Suppressor macrophage treated with lipopolysaccharide for 4 hours (primary cell): ENCODE results near the gene OMP.
"Not testable (repeated sequence)": the region's sequence is repeated elsewhere in the genome, so short reads cannot be mapped to it uniquely, and the experiment has no call there.

Experiments used
- DNase-seq: peaks from one replicate; pipeline ENCODE4 v3.0.0-alpha.2; 2020

OMP gene

DNA sequence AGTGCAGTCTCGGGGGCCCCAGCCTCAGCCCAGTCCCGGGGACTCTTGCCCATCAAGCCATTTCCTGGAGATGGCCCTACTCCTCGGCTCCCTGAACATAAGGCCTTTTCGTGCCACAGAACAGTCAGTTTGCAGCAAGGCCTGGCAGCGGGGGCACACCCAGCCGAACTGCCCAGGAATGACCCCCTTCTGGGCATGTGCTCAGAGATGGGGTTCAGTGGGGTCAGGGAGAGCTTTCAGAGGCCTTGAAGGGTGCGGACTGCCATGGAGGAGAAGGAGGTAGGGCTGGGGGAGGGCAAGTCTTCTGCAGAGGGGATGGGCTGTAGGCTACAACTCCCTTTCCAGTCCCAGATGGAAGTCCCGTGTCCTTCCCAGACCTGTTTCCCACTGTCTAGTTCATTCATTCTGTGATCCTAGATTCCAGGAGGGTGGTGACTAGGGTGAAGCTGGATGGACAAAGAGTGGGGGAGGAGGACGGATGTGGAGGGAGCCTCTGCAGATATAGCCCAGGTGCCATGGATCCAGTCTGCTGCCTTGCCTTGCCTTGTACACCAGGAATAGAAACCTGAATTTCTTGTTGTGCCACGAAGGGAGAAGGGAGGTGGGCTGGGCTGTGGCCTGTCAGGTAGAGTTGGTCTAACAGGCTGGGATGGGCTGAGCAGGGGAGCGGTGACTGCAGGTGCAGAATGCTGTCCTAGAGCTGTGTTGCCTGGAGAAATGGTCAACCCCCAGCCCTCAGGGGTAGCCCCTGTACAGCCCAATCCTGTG, 14.2 kb upstream of the OMP start:
- no peak for DNase-seq

DNA sequence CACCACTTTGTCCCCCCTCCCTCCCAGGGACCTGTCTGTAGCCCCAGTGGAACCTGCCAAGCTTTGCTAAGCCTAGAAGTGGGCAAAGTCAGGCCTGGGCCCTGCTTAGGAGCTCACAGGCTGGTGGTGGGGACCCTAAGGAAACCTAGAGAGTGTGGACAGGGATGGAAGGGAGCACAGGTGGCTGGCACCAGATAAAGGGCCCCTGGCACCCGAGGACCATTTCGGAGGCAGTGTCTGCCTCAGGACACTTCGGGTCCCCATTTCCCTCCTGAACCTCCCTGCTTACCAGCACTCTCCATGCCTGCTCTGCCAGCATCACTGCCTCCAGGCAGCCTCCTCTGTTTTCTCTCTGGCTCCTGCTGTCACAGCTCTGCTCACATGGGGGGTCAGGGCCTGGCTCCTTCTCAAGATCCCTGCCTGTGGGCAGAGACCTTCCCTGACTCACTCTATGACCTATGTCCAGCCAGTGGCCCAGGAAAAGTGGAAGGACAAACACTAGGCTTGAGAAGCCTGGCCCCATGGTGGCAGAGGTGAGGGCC, 13.6 kb upstream of the OMP start:
- no peak for DNase-seq

DNA sequence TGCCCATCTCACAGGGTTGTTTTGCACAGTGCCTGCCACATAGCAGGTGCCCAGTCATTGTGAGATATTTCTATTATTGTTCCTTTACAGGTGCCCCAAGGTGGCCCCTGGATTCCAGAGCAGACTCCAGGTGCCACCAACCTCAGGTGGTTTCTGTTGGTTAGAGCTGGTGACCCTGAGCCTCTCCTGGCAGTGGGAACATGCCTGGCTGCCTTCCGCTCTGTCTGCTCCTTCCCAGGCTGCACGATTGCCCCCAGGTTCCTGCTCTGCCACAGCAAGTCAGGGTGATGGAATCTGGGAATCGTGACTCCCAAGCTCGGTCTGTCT, 12.6 kb upstream of the OMP start:
- DNase-seq = no peak

DNA sequence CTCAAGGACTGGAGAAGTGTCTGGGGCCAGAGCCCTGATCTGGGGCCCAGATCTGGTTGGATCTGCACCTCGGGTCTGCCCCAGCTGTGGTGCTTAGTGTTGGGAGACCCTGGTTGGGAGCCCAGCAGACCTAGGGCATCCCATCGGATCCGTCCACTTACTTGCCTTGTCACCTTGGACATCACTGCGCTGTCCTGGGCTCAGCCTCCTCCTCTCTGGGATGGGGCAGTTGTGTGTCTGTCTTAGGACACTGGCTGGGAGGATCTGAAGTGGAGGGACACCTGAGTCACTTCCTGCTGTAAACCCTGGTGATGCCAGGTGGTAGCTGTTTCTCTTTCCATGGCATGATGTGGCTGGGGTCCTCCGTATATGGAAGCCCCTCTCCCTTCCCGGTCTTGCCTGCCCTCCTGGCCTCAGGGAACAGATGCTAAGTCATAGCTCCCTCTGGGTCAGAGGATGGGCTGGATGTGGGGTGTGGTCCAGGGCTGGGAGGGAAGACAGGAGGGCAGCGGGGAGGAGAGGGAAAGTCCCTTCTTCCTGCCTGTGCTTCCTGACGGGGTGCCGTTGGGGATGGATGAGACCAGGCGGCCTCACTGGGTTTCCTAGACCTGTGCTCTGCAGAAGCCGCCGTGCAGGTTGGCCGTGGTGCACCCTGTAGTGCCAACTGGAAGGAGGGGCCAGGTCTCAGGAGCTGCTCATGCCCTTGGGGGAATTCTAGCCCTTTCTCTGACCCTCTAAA, 12.1 kb upstream of the OMP start:
- no peak for DNase-seq

DNA sequence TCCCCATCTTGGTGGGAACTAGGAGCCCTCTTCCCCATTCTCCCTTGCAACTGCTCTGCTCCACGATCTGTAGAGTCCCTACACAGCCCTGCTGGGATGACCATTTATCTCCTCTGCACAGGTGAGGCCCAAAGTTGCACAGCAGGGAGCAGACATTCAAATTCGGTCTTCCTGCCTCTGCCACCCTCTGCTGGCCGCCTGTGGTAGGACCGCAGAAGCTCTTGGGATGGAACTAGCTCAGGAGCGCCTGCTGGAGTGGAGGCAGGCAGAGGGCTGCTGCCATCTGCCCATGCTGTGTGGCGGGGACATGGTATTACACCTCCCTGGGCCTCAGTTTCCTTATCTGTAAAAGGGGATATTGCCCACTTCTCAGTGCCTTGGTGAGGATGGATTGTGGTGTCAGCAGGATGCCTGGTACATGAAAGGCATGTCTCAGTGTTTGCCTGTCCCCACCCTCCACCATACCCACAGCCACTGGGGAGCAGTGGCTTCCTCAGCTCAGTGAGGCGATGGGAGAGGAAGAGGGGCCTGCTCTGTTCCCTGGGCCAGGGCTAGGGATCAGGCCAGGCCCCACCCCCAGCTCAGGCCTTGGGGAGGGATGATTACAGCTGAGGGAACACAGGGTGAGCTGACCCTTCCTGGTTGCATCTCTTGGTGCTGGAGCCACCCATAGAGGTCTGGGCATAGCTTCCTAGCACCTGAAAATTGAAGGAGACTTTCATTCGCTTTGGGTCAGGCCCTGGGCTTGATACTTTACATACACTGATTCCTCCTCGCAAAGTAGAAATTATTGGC, 11.3 kb upstream of the OMP start:
- peak; percentile 73 for DNase-seq

DNA sequence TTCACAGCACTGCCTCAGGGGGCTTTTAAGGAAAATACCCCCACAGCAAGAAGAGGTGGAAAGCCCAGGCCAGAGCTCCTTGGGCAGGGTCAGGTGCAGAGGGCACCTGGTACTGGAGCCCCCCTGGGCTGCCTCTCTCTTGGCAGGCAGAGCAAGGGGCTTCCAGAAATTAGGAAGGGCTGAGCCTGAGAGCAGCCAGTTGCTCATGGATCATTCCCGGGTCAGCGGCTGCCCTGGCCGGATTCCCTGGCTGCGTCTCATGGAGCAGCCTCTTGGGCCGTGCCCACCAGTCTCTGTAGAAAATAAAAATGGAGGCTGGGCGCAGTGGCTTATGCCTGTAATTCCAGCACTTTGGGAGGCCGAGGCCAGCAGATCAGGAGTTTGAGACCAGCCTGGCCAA, 10.3 kb upstream of the OMP start:
- no peak for DNase-seq

DNA sequence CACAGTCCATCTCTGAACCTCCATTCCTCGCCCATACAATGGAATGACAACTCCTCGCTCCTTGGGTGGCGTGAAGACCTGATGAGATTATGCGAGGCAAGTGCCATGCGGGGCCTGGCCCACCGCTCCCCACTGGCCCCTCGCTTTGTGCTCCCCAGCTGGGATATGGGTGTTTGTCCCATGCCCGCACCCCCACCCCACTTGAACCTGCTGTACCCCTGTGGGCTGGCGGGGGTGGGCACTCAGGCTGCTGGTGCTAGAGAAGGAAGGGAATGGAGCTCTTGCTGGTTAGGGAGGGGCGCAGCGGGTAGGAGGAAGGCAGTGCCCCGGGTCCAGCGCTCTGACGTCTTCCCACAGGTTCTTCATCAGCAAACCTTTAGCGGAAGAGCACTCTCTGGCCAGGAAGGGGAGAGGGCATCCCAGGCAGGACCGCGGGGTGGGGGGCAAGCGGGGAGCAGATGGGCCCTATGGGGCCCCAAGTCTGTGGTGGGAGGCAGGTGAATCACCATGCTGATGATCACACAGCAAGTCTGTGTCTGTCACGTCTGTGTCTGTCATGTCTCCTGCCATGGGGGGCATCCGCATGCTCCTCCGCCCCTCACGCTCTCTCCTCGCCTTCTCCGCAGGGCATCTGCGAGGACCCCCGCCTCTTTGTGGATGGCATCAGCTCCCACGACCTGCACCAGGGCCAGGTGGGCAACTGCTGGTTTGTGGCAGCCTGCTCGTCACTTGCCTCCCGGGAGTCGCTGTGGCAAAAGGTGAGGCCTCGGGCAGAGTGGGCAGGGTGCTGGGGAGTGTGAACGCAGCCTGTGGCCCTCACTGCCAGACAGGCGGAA, 9.4 kb upstream of the OMP start:
- DNase-seq = no peak

DNA sequence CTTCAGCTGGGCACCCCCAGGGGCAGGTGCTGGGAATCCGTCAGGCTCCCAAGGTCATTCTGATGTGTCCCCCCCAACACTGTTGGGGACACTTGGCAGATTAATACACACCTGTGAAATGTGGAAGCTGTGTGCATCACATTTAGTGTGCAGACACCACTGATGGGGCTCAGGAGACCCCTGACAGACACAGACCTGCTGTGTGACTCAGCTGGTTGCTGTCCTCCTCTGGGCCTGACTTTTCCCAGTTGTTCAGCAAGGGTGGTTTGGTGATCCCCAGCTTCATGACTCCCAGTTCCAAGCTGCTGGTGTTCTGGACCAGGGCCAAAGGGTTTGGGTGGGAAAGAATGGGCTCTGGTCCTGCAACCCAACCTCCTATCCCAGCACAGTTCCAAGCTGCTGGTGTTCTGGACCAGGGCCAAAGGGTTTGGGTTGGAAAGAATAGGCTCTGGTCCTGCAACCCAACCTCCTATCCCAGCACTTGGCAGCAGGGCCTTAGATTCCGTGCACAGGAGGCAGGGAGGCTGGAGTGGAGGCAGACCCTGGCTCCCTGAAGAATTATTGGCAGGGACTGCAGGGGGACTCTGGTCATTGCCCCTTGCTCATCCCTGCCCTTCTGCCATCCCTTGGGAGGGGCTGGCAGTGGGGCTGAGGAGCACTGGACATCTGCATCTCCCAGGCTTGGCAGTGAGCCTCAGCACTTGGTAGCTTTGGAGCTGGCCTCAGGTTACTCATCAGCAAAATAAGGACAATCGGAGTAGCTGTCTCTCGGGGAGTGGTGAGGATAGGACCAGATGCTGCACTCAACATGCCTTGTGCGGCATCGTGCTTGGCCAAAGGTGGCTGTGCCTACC, 8.4 kb upstream of the OMP start:
- no peak for DNase-seq

DNA sequence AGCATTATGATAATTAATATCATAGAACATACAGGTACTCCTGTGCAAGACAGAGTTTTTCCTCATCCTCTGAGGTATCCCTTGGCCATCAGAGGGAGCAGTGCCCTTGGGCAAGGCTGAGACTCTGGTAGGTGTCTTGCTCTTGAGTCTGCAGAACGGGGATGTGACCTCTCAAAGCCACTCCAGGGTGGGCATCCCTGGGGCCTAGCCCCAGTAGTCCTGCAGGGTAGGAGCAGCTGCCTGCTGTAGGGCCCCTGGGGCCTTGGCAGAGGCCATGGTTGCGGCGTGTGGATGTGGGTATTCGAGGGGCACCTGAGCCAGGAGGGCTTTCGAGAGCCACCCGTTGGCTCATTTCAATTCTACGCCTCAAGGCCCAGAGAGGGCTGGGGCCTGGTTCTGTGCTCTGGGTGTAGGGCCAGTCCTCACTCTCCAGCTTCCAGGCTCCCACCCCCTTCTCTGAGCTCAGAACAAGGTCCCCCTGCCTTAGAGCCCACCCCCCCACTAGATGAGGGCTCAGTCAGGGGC, 7.7 kb upstream of the OMP start:
- DNase-seq = no peak

DNA sequence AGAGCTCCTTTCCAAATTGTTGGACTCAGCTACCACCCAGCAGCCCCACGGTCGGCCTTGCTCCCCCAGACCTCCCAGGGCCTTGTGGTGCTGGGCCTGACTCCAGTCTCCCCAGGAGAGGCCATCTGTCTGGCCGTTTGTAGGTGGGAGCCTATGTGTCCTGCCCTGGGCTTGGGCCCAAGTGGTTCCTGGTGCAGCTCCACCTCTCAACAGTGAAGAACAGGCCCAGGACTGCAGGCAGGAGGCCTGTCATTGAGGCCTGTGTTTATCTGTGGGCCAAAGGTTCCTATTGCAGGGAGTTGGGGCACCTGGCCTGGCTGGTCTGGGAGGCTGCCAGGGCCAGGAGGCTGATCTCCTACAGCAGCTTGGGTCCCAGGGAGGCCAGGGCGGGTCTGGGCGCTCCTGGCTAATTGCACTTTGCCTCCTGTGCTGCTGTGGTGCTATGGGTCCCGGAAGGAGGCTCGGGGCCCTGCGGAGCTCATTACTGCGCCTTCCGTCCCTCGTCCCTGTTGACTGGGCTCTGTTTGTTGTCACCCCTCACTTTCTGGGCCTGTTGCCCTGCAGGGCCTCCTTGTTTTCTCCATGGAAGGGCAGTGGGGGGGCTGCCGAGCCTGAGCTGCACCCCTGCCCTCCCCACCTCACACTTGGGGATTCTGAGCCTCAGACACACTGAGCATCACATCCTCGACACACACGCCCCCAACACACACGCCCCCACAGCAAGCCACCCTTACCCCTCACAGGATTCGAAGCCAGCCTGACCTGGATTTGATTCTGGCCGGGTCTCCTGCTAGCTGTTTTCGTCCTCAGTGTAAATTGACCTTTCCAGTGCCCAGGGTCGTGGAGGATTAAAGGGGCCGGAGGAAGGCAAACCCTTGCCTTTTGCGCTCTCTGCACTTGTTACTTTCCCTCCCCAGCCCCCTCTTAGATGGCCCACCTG, 6.8 kb upstream of the OMP start:
- no peak for DNase-seq

DNA sequence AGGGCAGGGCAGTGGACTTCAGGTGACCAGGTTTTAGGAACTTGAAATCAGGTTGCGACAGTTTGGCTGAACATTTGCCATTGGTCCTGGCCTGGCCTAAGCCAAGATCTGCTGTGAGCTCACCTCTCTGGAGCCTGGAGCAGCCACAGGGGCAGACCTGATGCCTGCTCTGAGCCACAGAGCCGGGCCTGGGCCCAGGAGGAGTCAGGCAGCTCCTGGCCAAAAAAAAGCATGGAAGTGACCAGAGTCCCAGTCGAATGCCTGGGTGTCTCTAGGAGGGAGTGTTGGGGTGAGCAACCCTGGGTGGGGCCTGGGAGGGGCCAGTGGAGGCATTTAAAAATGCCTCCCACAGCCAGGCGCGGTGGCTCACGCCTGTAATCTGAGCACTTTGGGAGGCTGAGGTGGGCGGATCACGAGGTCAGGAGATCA, 6.0 kb upstream of the OMP start:
- no peak for DNase-seq

DNA sequence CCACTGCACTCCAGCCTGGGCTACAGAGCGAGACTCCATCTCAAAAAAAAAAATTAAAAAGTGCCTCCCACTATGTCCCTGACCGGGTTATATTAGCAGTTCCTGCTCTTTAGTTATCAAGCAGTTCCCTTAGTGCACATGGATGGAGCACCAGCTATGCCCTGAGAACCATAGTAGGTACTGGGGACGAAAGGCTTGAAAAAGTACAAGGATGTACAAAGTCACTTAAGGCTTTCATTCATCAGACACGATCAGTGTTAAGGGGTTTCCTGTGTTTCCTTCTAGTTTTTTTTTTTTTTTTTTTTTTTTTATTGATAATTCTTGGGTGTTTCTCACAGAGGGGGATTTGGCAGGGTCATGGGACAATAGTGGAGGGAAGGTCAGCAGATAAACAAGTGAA, 5.5 kb upstream of the OMP start:
- DNase-seq = not testable (repeated sequence)

DNA sequence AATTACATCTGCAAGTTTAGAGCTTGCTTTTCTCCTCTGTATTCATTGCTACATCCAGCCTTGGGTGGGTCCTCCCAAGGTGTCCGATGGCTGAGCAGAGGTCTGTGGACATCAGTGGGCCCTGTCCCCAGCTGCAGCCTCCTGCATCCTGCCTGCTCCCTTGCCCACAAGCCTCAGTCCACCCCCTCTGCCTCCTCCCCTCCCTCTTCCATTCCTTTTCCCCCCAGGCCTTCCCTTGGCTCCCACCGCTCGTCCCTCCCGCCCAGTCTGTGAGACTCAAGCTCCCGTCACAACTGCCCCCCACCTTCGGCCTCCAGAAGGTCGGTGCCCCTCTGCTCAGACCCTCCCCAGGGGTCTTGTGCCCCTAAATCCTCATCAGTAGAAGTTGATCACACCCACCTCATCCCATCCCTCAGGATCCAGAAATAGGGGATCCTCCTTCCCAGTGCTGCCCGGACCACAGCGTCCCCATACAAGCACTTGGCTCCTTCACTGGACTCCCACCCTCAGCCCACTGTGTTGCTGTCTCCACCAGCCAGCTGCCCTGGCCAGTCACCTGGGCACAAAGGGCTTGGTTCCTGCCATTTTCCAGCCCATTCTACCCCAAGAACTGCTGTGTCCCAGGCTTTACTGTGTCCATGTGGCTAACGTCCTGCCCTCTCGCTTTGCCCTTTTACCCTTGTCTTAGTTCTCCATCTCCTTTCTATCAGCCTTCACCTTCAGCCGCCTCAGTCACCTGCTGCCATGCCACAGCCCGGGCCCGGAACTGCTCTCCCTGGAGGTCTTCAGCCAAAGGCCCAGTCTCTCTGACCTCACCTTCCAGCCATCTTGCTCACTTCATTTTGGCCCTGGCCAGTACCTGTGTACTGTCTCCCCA, 2.2 kb upstream of the OMP start:
- no peak for DNase-seq

DNA sequence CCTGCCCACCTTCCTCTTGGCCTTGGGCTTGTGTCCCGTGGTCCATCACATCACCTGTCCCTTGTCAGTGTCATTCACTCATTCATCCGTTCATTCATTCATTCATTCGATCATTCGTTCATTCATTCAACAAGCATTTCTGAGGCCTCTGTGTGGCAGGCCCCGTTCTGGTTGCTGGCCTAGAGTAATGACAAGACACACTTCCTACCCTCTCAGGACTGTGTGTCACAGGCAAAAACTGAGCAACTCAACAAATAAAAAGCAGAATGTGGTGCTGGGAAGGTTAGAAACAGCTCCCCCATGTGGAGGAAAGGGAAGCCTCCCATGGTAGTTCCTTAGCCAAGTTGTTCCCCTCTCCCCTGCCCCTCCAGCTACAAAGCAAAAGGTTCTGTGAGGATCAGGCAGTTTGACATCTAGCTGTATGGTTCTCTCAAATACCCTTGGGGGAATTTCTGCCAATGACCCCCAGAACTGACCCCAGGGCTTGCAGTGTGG, 1.6 kb upstream of the OMP start:
- peak; percentile 38 for DNase-seq

DNA sequence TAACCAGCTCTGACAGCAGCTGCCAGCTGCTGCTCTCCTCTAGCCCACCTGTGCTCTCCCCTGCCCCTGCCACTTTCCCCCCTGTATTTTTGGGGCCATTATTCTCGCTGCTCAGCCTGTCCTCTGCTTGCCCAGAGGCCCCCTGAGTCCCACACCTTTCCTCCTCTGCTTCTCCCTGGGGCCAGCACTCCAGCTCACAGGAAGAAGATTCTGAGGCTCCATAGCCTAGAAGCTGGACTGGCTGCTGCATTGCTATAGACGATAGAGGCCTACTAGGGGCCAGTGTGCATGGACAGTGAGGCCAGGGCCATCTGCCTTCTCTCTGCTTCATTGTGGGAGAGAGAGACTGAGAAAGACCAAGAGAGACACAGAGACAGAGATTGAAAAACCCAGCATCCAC, 679 bp downstream of the OMP start:
- DNase-seq = no peak

DNA sequence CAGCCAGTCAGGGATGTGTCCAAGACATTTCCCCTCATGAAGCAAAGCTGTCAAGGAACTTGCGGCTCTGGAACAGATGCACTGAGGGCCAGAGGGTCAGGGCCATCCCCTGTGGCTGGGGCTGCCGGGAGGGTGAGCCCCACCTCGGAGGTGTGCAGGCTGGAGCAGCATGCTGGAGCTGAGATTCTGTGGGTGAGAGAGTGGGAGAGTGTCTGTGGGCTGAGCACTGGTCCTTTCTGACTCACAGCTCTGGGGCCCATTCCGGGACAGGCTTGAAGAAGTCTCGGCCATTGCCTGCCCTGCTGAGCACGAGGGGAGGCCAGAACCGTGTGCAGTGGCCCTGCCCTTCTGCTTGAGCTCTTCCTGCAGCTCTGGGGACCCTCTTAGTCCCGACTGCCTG, 2.1 kb downstream of the OMP start:
- no peak for DNase-seq

DNA sequence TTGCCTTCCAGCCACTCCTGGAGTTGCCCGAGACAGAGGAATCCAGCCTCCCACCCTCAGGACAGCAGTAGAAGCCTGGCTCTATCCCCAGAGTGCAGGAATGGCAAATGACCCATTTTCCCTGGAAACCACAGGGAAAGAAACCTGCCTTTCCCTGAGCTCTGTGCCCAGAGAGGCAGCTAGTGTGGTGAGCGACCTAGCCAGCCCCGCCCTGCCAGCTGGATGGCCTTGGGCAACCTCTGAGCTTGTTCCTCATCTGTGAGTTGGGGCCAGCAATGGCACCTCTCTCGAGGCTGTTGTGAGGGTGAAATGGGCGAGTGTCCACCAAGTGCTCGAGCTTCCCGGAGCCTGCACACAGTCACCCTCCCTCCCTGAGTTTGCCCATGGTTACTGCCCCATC, 3.7 kb downstream of the OMP start:
- peak; percentile 10 for DNase-seq

DNA sequence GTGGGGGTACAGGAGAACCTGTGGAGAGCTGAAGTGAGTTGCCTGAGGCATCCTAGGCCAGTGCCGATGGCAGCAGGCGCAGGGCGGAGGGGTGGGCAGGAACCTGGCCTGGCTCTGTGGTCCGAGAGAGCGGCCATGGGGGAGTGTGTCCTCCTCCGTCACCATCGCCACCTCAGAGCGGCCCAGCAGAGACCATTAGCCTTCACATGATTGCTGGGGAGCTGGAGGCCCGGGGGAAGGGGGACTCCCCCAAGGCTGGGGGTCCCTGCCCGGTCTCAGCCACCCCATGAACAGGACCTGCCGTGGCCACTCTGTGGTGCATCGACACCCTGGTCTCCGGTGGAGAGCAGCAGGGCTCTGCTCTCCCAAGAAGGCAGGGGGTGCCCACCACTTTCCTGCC, 4.1 kb downstream of the OMP start:
- no peak for DNase-seq

DNA sequence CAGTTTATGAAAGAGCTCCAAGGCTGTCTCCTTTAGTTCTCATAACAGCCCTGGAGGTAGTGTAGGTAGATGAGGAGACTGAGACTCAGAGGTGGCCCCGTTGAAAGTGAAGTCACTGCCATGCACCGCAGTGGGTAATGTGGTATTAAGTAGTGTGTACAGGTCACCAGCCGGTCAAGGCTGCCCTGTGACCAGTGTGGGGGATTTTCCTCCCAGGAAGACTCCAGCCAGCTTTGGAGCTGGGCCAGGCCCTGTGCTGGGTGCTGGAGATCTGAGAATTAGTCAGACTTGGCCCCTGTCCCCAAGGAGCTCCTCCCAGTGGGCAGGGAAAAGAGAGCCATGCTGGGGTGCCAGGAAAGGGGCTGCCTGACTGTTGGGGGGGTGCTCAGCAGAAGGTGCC, 5.3 kb downstream of the OMP start:
- no peak for DNase-seq
